ENCODE data around the gene GPRC5A. TPM values are rescaled to one million over a fixed set of nuclear protein-coding genes. Genes with fewer than 3 reads are reported as not detected.
A peak's percentile ranks its signal among the peaks of the same experiment; 100 is the strongest.

GPRC5A gene
- polyA plus RNA-seq, 1 experiment = 118 TPM

GRCh38 chr12:12864243-12864642 is 27.1 kb upstream of the GPRC5A start:
- POLR2A ChIA-PET = interaction anchor here (0.5 kb wide), 1 partner anchor 38 kb away, joined by 4 read pairs; no protein-coding TSS in a partner anchor
- Histone ChIP-seq H3K27ac (ENCODE audit: low read depth, low read length) (no peak overlapping the region), H3K27me3 (ENCODE audit: control insufficient read depth, insufficient read depth, low read length) (no peaks in the 10 kb centered on the region), H3K4me3 (ENCODE audit: low read depth, low read length) (no peak overlapping the region), H3K9me3 (ENCODE audit: control insufficient read depth, insufficient read depth, low read length) (peaks cover 3% of the 10 kb centered on the region; the same call in 1 of the 2 replicates)
- CTCF ChIA-PET = no interaction called here
- DNase-seq (ENCODE audit: low read depth, low spot score) = no peak
- TF ChIP-seq CTCF (IDR thresholded peaks at IDR 0.05; ENCODE audit: low read depth, low read length) = no peak

- Histone ChIP-seq H3K27me3 (ENCODE audit: control insufficient read depth, insufficient read depth, low read length) (no peaks in the 10 kb centered on the region), H3K27ac (ENCODE audit: low read depth, low read length) (no peak overlapping the region), H3K4me3 (ENCODE audit: low read depth, low read length) (no peak overlapping the region), H3K9me3 (ENCODE audit: control insufficient read depth, insufficient read depth, low read length) (peaks cover 11% of the 10 kb centered on the region)
- ChIA-PET POLR2A (interaction anchor here (0.6 kb wide), 1 partner anchor 24 kb away, joined by 3 read pairs; no protein-coding TSS in a partner anchor), CTCF (interaction anchor here (0.9 to 1.0 kb wide), 2 partner anchors 80 to 232 kb away, joined by 3 read pairs; no protein-coding TSS in a partner anchor)
- DNase-seq (ENCODE audit: low read depth, low spot score) = no peak
- TF ChIP-seq CTCF (IDR thresholded peaks at IDR 0.05; ENCODE audit: low read depth, low read length) = no peak
These were observed 22.7 kb upstream of the GPRC5A start for GRCh38 chr12:12868477-12869235.

GRCh38 chr12:12870465-12870864 is 20.9 kb upstream of the GPRC5A start:
- ChIA-PET CTCF (interaction anchor here (0.6 kb wide), 1 partner anchor 131 kb away, joined by 3 read pairs; no protein-coding TSS in a partner anchor), POLR2A (no interaction called here)
- Histone ChIP-seq H3K4me3 (ENCODE audit: low read depth, low read length) (no peak overlapping the region), H3K27me3 (ENCODE audit: control insufficient read depth, insufficient read depth, low read length) (no peaks in the 10 kb centered on the region), H3K27ac (ENCODE audit: low read depth, low read length) (peak overlapping the region; percentile 93), H3K9me3 (ENCODE audit: control insufficient read depth, insufficient read depth, low read length) (peaks cover 11% of the 10 kb centered on the region)
- TF ChIP-seq CTCF (IDR thresholded peaks at IDR 0.05; ENCODE audit: low read depth, low read length) = no peak
- peak; percentile 98 for DNase-seq (ENCODE audit: low read depth, low spot score)

- Histone ChIP-seq H3K4me3 (ENCODE audit: low read depth, low read length) (no peak overlapping the region), H3K9me3 (ENCODE audit: control insufficient read depth, insufficient read depth, low read length) (peaks cover 11% of the 10 kb centered on the region), H3K27me3 (ENCODE audit: control insufficient read depth, insufficient read depth, low read length) (no peaks in the 10 kb centered on the region), H3K27ac (ENCODE audit: low read depth, low read length) (peak overlapping the region; percentile 88)
- TF ChIP-seq CTCF (IDR thresholded peaks at IDR 0.05; ENCODE audit: low read depth, low read length) = no peak
- CTCF ChIA-PET = interaction anchor here (0.6 to 0.8 kb wide), 2 partner anchors 24 to 34 kb away, joined by 3 read pairs; no protein-coding TSS in a partner anchor
- POLR2A ChIA-PET = interaction anchor here (0.7 to 1.6 kb wide), 3 partner anchors 9 to 20 kb away, joined by 4 to 7 read pairs (median 6); partner anchors contain the start of gene GPRC5A
- no peak for DNase-seq (ENCODE audit: low read depth, low spot score)
These were observed 19.7 kb upstream of the GPRC5A start for GRCh38 chr12:12871587-12872138.
